AG04450 (cell line): Measurements from ENCODE around the gene C5orf15. TPM values are rescaled to one million over a fixed set of nuclear protein-coding genes. Genes with fewer than 3 reads are reported as not detected.

Source experiments
- CTCF ChIA-PET: fragments of 300-600, 350-600 bp; formaldehyde crosslinking; extraction: SDS; loops from one replicate; lab custom pipeline; 2022; ENCODE audit warnings: antibody characterized with exemption, inconsistent platforms; lab: Charles Lee
- POLR2A ChIA-PET: fragments of 350-600 bp; formaldehyde crosslinking; extraction: SDS; loops from one replicate; lab custom pipeline; 2021; ENCODE audit warnings: antibody characterized with exemption, inconsistent platforms; lab: Yijun Ruan, JAX
- DNase-seq: peaks from one replicate; pipeline ENCODE4 v3.0.0-alpha.2; 2011; ENCODE audit warnings: low read depth, low spot score
- H3K27ac ChIP-seq: one replicate; pipeline ENCODE4 v1.5.1; 2012; ENCODE audit warnings: low read depth, low read length, control low read depth
- H3K27me3 ChIP-seq: one replicate; pipeline ENCODE4 v1.6.0; 2012; ENCODE audit warnings: low read length; ENCODE audit not compliant: control insufficient read depth, insufficient read depth
- H3K4me3 ChIP-seq: 2 replicates; pipeline ENCODE4 v1.5.1; 2011; ENCODE audit warnings: mild to moderate bottlenecking, low read depth, low read length, control low read depth
- H3K9me3 ChIP-seq: 2 replicates; pipeline ENCODE4 v1.5.1; 2012; ENCODE audit warnings: low read length; ENCODE audit not compliant: control insufficient read depth, insufficient read depth
- polyA plus RNA-seq: library from polyadenylated mRNA; depleted of rRNA; stranded (reverse); fragments of >200 nt; gene quantifications from 2 replicates; pipeline ENCODE4 v1.2.3, GENCODE V29; 2011
- TF ChIP-seq, protein P1 (sequence below): IDR thresholded peaks from 2 replicates; pipeline ENCODE4 v1.5.1; 2011; ENCODE audit warnings: low read depth, low read length, control low read depth, inconsistent platforms

C5orf15 gene
- polyA plus RNA-seq, 1 experiment, result 92.9 TPM

DNA sequence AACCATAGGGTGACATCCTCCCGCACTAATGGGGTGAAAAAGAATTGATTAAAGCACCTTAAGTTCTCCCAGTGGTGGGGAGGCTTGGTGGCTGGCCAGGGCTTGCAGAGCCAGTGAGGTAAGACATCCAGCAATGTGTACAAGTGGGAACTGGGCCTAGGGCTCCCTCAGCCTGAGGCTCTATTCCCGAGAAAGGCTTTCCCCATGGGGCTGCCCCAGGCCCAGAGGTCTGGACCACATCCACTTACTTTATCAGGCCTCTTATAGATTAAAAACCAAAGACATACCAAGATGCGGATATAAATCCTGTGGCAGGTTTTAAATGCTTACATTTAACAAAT is 35.3 kb downstream of the C5orf15 start:
- peaks cover 12% of the 10 kb centered on the region for H3K9me3 ChIP-seq
- no peak overlapping the region for H3K4me3 ChIP-seq
- ChIA-PET CTCF (no interaction called here), POLR2A (no interaction called here)
- TF ChIP-seq, protein P1, sequence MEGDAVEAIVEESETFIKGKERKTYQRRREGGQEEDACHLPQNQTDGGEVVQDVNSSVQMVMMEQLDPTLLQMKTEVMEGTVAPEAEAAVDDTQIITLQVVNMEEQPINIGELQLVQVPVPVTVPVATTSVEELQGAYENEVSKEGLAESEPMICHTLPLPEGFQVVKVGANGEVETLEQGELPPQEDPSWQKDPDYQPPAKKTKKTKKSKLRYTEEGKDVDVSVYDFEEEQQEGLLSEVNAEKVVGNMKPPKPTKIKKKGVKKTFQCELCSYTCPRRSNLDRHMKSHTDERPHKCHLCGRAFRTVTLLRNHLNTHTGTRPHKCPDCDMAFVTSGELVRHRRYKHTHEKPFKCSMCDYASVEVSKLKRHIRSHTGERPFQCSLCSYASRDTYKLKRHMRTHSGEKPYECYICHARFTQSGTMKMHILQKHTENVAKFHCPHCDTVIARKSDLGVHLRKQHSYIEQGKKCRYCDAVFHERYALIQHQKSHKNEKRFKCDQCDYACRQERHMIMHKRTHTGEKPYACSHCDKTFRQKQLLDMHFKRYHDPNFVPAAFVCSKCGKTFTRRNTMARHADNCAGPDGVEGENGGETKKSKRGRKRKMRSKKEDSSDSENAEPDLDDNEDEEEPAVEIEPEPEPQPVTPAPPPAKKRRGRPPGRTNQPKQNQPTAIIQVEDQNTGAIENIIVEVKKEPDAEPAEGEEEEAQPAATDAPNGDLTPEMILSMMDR, result no peak
- no peak for DNase-seq
- peaks cover 14% of the 10 kb centered on the region for H3K27me3 ChIP-seq
- no peak overlapping the region for H3K27ac ChIP-seq

DNA sequence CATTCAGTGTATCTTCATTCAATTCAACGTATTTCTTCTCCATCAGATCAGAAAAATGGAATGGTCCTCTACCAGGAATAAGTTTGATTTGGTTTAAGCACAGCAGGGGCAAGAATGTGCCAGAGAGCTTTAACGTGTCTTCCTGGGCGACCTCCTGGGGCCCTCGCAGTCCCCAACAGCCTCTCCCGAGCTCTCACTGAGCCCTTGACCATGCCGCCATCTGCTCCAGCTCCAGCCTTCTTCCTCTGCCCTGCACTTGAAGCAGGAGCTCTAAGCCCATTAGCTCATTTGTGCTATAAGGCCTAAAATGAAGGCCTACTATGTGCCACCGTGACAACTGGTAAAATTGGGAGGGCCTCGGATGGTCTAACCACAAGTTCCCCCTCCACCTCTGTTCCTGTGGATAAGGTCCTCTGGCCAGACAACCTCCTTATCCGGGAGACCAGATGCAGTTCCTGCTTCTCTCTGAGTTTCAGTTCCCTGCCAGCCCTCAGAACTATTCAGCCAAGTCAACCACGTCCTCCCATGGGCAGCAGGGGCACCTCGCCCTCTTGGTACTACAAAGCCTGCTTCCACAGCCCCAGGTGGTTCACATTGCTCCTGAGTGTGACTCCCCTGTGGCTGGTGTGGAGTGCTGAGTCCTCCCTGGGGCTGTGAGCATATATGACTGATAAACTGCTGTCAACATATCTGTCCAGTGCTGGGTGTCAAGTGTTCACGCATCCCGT is 35.8 kb downstream of the C5orf15 start:
- ChIA-PET CTCF (no interaction called here), POLR2A (no interaction called here)
- no peak overlapping the region for H3K27ac ChIP-seq

DNA sequence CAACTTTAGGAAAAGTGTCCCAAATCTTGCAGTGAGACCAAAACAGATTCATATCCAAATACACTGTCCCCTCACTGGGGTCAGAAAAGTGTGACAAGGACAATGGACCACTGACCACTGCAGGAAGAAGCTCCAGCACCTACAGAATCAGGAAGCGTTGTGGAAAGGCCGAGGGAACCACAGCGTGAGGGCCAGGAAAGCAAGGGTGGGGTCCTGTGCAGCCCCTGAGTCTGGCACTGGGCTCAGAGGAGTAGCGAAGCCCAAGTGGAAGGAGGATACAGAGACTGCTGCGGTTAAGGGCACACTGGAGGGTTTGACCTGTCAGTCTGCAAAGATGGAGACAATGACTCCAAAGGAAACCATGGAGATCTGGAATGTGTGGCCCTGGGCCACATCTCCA is 36.9 kb downstream of the C5orf15 start:
- peaks cover 11% of the 10 kb centered on the region for H3K9me3 ChIP-seq
- no peak for DNase-seq
- H3K27ac ChIP-seq, result no peak overlapping the region
- no peak overlapping the region for H3K4me3 ChIP-seq
- H3K27me3 ChIP-seq, result peaks cover 14% of the 10 kb centered on the region
- ChIA-PET CTCF (no interaction called here), POLR2A (no interaction called here)
- TF ChIP-seq, protein P1, result no peak

More for the DNA sequence above, 35.8 kb downstream of the C5orf15 start:
- TF ChIP-seq, protein P1, result no peak
- Histone ChIP-seq H3K4me3 (no peak overlapping the region), H3K9me3 (peaks cover 12% of the 10 kb centered on the region), H3K27me3 (peaks cover 14% of the 10 kb centered on the region)
- DNase-seq, result no peak

DNA sequence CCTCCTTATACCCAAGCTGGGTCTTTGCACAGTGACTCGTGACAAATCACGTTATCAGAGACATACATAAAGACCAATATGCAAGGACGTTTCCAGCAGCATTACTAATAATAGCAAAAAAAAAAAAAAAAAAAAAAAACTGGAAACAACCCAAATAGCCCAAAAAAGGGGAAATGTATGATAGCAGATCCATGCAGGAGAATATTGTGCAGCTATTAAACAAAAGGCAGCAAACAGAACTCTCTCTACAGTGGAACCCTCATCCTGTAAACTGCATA is 37.7 kb downstream of the C5orf15 start:
- H3K4me3 ChIP-seq, result no peak overlapping the region
- no peak for DNase-seq
- TF ChIP-seq, protein P1, result no peak
- ChIA-PET CTCF (no interaction called here), POLR2A (interaction anchor here (0.7 kb wide), 2 partner anchors 46 to 197 kb away, joined by 6 to 10 read pairs; no protein-coding TSS in a partner anchor)
- peaks cover 14% of the 10 kb centered on the region for H3K27me3 ChIP-seq
- no peak overlapping the region for H3K27ac ChIP-seq
- H3K9me3 ChIP-seq, result peaks cover 6% of the 10 kb centered on the region

DNA sequence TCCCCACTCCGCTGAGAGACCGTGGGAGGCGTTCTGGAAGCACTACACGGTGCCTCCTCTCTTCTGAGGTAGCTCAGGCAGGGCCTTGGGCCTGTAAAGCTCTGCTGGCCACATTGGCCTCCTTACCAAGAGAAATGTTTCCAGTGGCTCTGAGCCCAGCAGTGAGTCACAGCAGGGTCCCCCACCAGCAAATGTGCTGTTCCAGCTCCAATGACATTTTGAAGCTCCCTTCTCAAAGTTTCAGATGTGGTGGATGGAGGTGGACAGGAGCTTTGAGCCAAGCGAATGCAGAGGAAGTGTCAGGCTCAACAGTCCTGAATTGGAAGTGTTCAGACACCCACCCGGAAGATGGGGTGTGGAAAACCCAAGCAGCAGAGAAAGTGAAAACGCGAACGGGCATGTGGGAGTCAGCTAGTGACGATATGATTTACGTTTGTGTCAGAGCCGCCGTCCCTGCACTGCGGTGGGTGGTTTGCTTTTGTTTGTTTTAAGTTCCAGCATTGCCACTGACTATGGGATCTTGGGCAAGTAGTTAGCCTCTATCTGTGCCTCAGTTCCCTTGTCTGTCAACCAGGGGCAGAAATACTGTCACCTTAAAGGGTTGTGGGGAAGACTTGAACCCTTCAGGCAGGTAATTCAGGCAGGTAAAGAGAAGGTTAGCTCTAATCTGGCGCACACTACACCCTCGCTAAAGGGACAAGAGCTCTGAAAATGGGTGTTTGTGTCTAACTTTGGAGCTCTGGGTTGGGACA is 38.2 kb downstream of the C5orf15 start:
- peaks cover 3% of the 10 kb centered on the region; the same call in 1 of the 2 replicates for H3K9me3 ChIP-seq
- no peak overlapping the region for H3K27ac ChIP-seq
- TF ChIP-seq, protein P1, result no peak
- DNase-seq, result no peak
- peaks cover 12% of the 10 kb centered on the region for H3K27me3 ChIP-seq
- ChIA-PET POLR2A (interaction anchor here (0.6 to 0.7 kb wide), 3 partner anchors 45 to 686 kb away, joined by 4 to 10 read pairs (median 6); no protein-coding TSS in a partner anchor), CTCF (no interaction called here)
- H3K4me3 ChIP-seq, result no peak overlapping the region
